ENCODE results near the gene RPS27L.

RPS27L gene

GRCh38 chr15:63157118-63157843 lies at the start of gene RPS27L:
RPS27L (minus strand) TSS chr15:63157477; CDS start chr15:63157405, 72 bp downstream.
- peak; percentile 98 for DNase-seq

DNA sequence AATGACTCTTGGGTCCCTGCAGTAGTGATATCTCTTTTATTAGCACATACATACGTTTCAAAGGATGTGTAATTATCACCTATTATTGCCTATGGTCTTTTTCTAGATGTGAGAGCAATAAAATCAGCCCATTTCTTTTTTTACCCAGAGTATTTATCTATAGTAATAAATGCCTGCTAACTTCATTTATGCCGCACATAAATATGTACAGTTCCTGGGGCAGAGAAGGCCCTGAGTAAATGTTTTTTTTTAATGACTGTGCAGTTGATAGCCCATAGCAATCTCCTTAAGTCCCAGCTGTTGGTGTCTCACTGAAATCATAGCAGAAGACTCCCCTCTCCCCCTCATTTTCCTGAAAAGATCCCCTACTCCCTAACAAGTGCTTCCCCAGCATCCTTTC lies 48.8 kb upstream of the RPS27L start:
- DNase-seq, result no peak

DNA sequence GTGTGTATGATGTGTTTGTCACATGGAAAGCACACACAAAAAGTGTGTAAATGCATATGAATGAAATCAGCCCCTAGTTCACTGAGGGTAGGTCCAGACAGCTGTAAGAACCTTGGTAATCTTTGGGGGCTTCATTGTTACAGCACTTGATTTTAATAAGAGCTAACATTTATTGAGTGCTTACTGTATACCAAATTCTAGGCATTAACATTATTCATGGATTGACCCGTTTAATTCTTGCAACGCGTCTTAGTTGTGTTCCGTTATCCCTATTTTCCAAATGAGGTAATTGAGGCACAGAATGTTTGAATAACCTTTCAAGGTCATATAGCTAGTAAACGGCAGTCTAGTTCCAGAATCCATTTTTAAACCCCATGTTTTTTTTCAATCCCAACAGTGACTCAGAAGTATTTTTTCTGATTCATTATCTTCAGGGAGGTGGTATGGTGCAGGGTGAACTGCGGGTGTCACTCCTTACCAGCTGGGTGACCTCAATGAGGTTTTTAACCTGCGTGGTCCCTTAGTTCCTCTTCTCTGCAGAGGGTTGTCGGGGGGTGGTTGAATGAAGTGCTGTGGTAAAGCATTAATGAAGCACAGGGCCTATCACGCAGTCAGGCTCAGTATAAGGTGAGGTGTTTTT lies 46.3 kb upstream of the RPS27L start:
- peak; percentile 87 for DNase-seq

DNA sequence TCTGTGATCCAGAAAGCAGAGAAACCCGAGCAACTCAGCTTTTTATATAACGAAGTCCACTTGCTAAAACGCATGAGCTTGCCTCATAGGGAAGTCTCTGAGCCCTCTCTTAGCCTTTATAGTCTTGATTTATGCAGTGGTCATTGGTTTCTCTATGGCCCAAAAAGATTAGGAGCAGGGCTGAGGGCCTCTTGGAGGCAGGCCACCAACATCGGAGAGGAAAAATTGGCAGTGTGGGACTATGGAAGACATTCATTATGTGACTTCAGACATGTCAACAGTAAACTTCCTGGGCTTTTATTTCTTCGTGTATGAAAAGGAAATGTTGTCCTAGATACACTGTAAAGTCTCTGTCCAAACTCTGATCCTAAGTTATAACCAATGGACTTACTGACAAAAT lies 45.6 kb upstream of the RPS27L start:
- no peak for DNase-seq

- no peak for DNase-seq
These were observed 43.4 kb upstream of the RPS27L start for GRCh38 chr15:63200464-63201249.

GRCh38 chr15:63198371-63199250 lies 41.3 kb upstream of the RPS27L start:
- DNase-seq, result peak; percentile 69

DNA sequence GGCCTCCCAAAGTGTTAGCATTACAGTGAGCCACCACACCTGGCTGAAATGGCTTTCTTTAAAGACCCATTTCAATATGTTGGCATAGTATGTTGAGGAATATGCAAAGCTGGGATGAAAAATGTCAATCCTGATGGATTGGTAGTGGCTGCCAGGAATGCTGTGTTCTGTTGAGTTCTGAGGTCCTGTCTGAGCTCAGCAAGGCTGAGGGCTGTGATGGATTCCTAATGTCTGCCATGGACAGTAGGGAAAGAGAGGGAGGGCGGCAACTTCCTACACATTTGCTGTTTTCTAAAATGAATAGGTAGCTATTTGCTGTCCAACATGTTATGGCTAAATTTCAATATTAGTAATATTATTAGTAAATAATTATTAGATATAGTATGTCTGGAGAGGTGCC lies 40.3 kb upstream of the RPS27L start:
- DNase-seq, result no peak

GRCh38 chr15:63196842-63197241 lies 39.6 kb upstream of the RPS27L start:
- DNase-seq, result no peak

GRCh38 chr15:63195569-63196015 lies 38.3 kb upstream of the RPS27L start:
- peak; percentile 58 for DNase-seq

DNA sequence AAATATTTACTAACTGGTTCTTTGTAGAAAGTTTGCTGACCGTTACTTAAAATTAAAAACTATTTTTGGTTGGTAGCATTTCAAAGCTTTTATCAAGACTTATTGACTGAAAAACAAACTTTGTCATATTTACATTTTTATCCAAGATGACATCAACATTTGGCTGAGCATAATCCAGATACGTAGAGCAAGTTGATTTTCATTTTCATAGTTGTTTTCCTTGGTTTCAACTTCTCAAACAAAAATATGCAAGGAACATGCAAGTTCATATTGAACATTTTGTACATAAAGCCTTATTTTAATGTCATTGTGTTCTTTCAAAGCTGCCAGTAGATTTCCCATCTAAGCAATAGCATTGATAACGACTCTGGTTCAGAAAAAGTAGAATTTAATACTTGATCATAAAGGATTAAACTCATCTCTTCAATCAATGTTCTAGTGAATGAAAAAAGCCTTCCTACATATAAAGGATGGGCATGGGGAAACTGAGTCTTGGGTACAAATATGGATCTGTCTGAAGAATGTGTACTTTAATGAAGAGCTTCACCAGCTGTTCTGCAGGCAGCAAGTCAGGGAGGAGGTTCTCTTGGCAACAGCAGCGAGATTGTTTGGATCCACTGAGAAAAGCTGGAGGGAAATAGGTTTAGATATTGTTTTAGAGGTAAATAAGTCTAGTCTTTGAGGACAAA lies 37.7 kb upstream of the RPS27L start:
- no peak for DNase-seq

DNA sequence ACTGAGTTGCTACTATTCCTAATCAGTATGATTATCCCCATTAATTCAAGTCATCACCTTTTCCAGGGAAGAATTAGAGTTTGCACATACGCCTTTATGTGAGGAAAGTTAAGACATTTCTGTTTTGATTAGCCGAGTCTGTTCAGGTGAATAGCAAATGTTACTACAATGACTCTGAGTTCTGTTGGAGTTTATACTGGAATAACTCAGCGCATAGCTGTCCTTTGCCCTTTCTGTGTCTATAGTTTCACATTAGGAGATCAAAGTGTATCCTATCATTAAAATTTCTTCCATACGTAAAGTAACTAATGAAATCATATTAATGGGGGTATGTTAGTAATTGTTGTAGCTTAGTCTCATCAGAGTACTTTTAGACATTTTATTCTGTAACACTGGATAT lies 37.0 kb upstream of the RPS27L start:
- no peak for DNase-seq

DNA sequence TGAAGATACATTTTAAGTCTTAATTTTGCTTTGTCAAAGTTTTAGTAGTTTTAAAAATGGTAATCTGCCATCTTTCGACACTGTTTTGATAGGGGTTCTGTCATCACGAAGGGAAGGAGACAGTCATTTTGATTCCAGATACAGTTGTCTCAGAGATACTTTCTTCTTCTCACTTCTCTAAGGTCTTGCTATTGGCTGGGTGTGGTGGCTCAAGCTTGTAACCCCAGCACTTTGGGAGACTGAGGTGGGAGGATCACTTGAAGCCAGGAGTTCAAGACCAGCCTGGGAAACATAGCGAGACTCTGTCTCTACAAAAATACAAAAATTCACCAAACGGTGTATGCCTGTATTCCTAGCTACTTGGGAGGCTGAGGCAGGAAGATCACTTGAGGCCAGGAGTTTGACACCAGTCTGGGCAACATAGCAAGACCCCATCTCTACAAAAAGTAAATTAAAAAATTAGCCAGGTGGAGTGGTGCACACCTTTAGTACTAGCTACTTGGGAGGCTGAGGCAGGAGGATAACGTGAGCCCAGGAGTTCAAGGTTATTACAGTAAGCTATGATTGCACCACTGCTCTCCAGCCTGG lies 35.4 kb upstream of the RPS27L start:
- DNase-seq, result no peak

DNA sequence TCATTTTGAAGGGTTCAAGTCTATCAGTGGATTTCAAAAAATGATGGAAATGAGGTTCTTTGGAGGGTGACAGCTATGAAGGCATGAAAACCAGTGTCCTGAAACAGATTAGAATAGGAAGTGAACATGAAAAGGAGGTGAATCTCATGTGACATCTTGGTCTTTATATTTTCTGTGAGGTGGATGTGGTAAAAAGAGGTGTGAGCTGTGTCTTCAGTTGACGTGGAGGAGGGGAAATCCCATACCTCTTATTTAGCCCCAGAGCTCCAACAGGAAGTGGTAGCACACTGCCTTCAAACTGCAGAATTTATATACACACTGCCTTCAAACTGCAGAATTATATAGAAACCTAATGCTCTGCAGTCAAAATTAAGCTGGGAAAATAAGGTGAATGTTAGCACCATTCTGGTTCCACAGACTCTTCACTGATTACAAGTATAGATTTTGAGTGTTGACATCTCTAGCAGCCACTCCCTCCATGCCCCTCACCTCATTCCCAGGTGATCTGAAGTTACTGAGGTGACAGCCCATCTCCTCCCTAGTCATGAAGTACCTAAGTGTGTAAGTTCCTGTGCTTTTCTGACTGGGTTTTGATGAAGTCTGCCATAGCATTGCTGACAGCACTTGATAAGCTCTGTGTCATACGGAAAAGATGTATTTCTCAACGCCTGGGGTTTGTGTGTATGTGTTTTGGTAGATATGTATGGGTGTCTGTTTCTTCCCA lies 34.8 kb upstream of the RPS27L start:
- DNase-seq, result peak; percentile 89

DNA sequence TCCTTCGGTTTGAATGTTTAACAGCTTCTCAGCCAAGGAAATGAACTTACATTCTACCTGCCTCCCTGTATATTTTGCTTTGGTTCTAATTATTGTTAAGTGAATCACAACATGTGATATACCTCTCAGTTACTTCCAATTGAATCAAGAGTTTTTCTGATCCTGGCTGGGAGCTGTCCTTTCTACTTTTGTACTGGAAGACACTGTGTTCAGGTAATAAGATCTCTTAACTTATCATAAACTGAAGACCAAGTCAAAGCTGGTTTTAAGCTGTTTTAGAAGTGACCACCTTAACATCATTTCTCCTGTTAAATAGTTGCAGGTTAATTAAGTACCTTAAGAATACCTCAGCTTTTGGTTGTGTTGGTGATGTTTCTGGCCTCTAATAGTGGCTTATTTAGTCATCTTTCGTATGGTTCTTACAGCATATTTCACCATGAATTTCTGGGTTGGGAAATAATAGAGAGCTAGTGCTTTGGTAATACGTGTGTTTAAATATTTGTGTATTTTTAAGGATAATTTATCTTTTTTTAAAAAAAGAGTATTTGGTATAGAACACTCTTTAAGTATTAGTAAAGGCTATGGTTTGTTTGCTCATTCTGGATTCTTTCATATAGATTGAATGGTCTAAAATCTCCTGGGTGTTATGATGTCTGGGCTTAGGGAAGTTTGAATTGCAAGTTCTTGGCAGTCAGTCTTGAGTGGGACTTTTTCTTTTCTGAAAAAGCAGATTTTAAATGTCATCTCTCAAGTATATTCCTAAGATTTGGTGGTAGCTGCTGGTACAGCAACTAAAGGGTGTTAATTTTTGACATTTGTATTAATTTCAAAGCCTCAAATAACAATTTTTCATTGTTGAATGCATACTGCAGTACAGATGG lies 33.7 kb upstream of the RPS27L start:
- DNase-seq, result no peak

GRCh38 chr15:63189941-63190768 lies 32.9 kb upstream of the RPS27L start:
- DNase-seq, result no peak

DNA sequence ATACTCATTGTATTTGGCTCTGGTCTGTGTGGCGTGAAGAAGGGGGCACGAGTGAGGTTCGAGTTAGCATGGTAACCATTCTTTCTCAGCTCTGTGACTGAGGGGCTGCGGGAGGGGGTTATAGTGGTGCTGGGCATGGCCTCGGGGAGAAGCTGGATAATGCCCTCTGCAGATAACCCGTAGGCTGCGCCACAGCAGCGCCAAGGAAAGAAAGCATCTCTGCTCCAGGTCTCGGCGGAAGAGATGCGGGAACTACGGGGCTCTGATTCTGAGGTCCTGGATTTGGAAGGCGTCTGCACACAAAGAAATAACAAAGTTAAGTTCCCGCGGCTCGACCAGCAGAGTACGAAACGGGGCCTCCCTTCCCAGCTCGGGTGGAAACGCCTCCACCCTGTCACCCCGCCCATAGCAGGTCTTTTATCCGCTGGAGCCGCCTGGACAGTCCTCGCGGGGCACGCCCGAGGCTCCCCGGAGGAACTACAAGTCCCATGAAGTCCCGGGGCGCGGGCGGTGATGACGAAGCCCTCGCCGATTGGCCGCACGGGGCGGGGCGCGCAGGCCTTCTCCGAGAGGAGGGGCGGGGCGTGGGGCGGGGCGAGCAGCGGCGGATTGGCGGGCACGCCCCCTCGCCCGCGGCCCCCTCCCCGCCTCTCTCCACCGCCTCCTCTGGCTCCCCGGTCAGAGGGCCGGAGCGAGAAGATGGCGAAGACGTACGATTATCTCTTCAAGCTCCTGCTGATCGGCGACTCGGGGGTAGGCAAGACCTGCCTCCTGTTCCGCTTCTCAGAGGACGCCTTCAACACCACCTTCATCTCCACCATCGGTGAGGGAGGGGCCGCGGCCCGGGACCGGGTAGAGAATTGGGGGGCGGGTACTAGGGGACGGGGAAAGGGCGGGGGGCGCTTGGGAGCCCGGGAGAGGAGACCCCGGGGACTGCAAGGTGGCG lies 31.9 kb upstream of the RPS27L start, which contains the start of gene RAB8B:
RAB8B (plus strand) TSS at position 681 of the 946 bp plus-strand sequence; CDS start at position 700, 19 bp downstream.
- peak; percentile 99 for DNase-seq

DNA sequence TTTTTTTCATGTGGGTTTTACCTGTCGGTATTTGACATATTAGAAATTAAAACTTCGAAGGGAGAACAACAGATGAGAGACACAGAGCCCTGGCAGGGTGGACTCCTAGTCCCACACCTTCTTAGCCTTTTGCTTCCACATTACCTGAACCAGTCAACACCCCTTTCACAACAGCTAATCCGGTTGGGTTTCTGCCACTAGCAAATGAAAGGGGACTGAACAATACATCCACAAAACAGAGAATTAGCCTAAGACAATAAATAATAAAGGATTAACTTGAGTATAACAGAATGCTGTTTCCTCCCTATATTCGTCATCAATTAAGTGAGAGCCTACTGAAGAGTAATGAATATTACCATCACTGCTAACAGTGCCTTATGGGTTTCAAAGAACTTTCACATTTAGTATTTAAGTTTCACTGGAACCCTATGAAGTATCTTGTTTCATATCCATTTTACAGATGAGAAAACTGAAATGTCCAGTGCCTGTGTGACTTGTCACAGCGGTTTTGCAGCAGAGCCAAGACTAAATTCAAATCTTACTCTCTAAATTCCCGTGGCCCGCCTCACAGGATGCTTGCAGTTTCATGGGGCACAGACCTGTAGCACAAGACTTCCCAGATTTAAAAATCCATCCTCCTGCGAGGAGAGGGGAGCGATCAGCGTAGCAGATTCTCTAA lies 31.1 kb upstream of the RPS27L start:
- no peak for DNase-seq

Data from hematopoietic multipotent progenitor cell treated with erythropoietin and hydrocortisone succinate and interleukin-3 and kit ligand, for 4 days (in vitro differentiated cells).